ENCODE results near the gene BZW2.

Gene BZW2

GRCh38 chr7:16755397-16755796, 109.4 kb downstream of the BZW2 start:
- DNase-seq: no peak

Measured in femur (tissue), 1 donor.